Neuronal stem cell (in vitro differentiated cells): Measurements from ENCODE around the gene SH2D3C.

Experiments used
- DNase-seq: peaks from one replicate; pipeline ENCODE4 v3.0.0-alpha.2; 2013; ENCODE audit warnings: low spot score
- H2AFZ ChIP-seq: one replicate; pipeline ENCODE4 v1.6.1; 2013; ENCODE audit warnings: mild to moderate bottlenecking, low read length, inconsistent platforms
- H2AK5ac ChIP-seq: 2 replicates; pipeline ENCODE4 v1.6.1; 2013; ENCODE audit warnings: low read depth, mild to moderate bottlenecking, inconsistent platforms, low read length, moderate library complexity, mixed read lengths
- H2BK120ac ChIP-seq: 2 replicates; pipeline ENCODE4 v1.6.1; 2013; ENCODE audit warnings: low read depth, mild to moderate bottlenecking, inconsistent platforms, low read length, moderate library complexity, mixed read lengths
- H2BK12ac ChIP-seq: one replicate; pipeline ENCODE4 v1.6.1; 2013; ENCODE audit warnings: low read length, inconsistent platforms
- H2BK15ac ChIP-seq: 2 replicates; pipeline ENCODE4 v1.6.1; 2013; ENCODE audit warnings: mild to moderate bottlenecking, low read length, inconsistent platforms, mixed read lengths
- H2BK5ac ChIP-seq: one replicate; pipeline ENCODE4 v1.6.1; 2013; ENCODE audit warnings: inconsistent platforms, mild to moderate bottlenecking, low read length, moderate library complexity
- H3K14ac ChIP-seq: one replicate; pipeline ENCODE4 v1.6.1; 2013; ENCODE audit warnings: low read length, inconsistent platforms
- H3K18ac ChIP-seq: 2 replicates; pipeline ENCODE4 v1.6.1; 2013; ENCODE audit warnings: low read length, inconsistent platforms
- H3K23ac ChIP-seq: 2 replicates; pipeline ENCODE4 v1.6.1; 2013; ENCODE audit warnings: low read depth, mild to moderate bottlenecking, mixed read lengths, low read length, inconsistent platforms; ENCODE audit not compliant: poor library complexity
- H3K27ac ChIP-seq: replicated peaks from 3 replicates; pipeline ENCODE4 v1.5.1; 2013; ENCODE audit warnings: low read length, inconsistent platforms
- H3K27me3 ChIP-seq, 3 experiments: 2 replicates each; pipeline ENCODE4 v1.6.1; 2013; ENCODE audit warnings: low read length in 3 of 3, mild to moderate bottlenecking in 2 of 3, inconsistent platforms in 1 of 3, low read depth in 1 of 3, mixed read lengths in 1 of 3, moderate library complexity in 1 of 3; ENCODE audit not compliant: control insufficient read depth in 3 of 3, insufficient read depth in 3 of 3
- H3K36me3 ChIP-seq, 2 donors: replicated peaks in 1 of 2; 2 replicates each; pipeline ENCODE4 v1.6.1; 2013; ENCODE audit warnings: low read length in 2 of 2; ENCODE audit not compliant: control insufficient read depth in 2 of 2, insufficient read depth in 2 of 2
- H3K4ac ChIP-seq: 2 replicates; pipeline ENCODE4 v1.6.1; 2013; ENCODE audit warnings: inconsistent platforms, mild to moderate bottlenecking, low read length, moderate library complexity
- H3K4me1 ChIP-seq, 2 donors: 1 replicate in 1 of 2; 2 replicates in 1 of 2; pipeline ENCODE4 v1.6.1; 2013; ENCODE audit warnings: low read length in 2 of 2, low read depth in 1 of 2; ENCODE audit not compliant: control insufficient read depth in 2 of 2, insufficient read depth in 1 of 2
- H3K4me2 ChIP-seq: one replicate; pipeline ENCODE4 v1.6.1; 2013; ENCODE audit warnings: mild to moderate bottlenecking, low read length, inconsistent platforms; ENCODE audit not compliant: insufficient read depth, poor library complexity, severe bottlenecking
- H3K4me3 ChIP-seq, 2 donors: 2 replicates each; pipeline ENCODE4 v1.5.1; 2013; ENCODE audit warnings: low read length in 2 of 2, mild to moderate bottlenecking in 2 of 2, inconsistent platforms in 1 of 2, moderate library complexity in 1 of 2
- H3K79me1 ChIP-seq: one replicate; pipeline ENCODE4 v1.6.1; 2013; ENCODE audit warnings: low read depth, mild to moderate bottlenecking, inconsistent platforms, low read length, moderate library complexity
- H3K9ac ChIP-seq: one replicate; pipeline ENCODE4 v1.6.1; 2013; ENCODE audit warnings: mild to moderate bottlenecking, low read depth, low read length, inconsistent platforms; ENCODE audit not compliant: poor library complexity
- H3K9me3 ChIP-seq, 2 donors: replicated peaks in 1 of 2; 2 replicates each; pipeline versions ENCODE3 to v1.6.1; 2013; ENCODE audit warnings: low read length in 2 of 2, mild to moderate bottlenecking in 2 of 2, inconsistent platforms in 1 of 2, low read depth in 1 of 2, mixed read lengths in 1 of 2, moderate library complexity in 1 of 2; ENCODE audit not compliant: control insufficient read depth in 2 of 2, insufficient read depth in 1 of 2
- H4K8ac ChIP-seq: one replicate; pipeline ENCODE4 v1.6.1; 2013; ENCODE audit warnings: low read depth, mild to moderate bottlenecking, inconsistent platforms, low read length, moderate library complexity
- H4K91ac ChIP-seq: one replicate; pipeline ENCODE4 v1.6.1; 2013; ENCODE audit warnings: low read length, low read depth, mild to moderate bottlenecking, inconsistent platforms; ENCODE audit not compliant: poor library complexity
- WGBS, 2 donors: extraction: QIAGEN DNeasy Blood & Tissue Kit; methylation state at CpG; one replicate each; pipeline ENCODE4 v1.1.7; 2013; ENCODE audit warnings: missing lambda C conversion rate in 2 of 2, mixed read lengths in 1 of 2; ENCODE audit not compliant: insufficient read length in 2 of 2, insufficient replicate concordance in 1 of 2; ENCODE audit errors: extremely low coverage in 2 of 2; 5-methylcytosine and 5-hydroxymethylcytosine counted together

SH2D3C gene

GRCh38 chr9:127789179-127789578 is 10.7 kb upstream of the SH2D3C start:
- Histone ChIP-seq H3K9ac (no peak overlapping the region), H3K36me3 (peaks cover 41 to 70% of the 10 kb centered on the region in 2 donors), H3K4me1 (peaks cover 2 to 3% of the 10 kb centered on the region in 2 donors), H3K27me3 (no peaks in the 10 kb centered on the region), H3K9me3 (no peaks in the 10 kb centered on the region), H2BK15ac (no peak overlapping the region), H3K23ac (peak overlapping the region; percentile 8), H3K14ac (no peak overlapping the region), H3K27ac (no peak overlapping the region), H3K4ac (no peak overlapping the region), H3K79me1 (peaks cover 10% of the 10 kb centered on the region), H2AFZ (no peak overlapping the region), H2BK12ac (no peak overlapping the region), H2BK5ac (no peak overlapping the region), H3K4me2 (no peak overlapping the region), H2AK5ac (no peak overlapping the region), H4K8ac (no peak overlapping the region), H4K91ac (no peak overlapping the region), H3K4me3 (peak overlapping the region in 1 of 2 donors; percentile 42), H2BK120ac (no peak overlapping the region), H3K18ac (no peak overlapping the region)
- WGBS, 2 donors, result no CpG with 5 or more reads among the region's 25 CpGs
- DNase-seq, result no peak

- H3K9ac ChIP-seq, result no peak overlapping the region
- no peaks in the 10 kb centered on the region for H3K27me3 ChIP-seq
- H3K23ac ChIP-seq, result no peak overlapping the region
- no peak overlapping the region for H3K14ac ChIP-seq
- H4K91ac ChIP-seq, result no peak overlapping the region
- H3K4ac ChIP-seq, result no peak overlapping the region
- no peak overlapping the region for H2BK12ac ChIP-seq
- DNase-seq, result no peak
- no peak overlapping the region for H4K8ac ChIP-seq
- H3K4me2 ChIP-seq, result no peak overlapping the region
- no peak overlapping the region for H3K18ac ChIP-seq
- no peaks in the 10 kb centered on the region for H3K9me3 ChIP-seq
- H2AFZ ChIP-seq, result no peak overlapping the region
- no peak overlapping the region for H2BK120ac ChIP-seq
- no peak overlapping the region for H2BK15ac ChIP-seq
- no peak overlapping the region for H3K27ac ChIP-seq
- peaks cover 41 to 66% of the 10 kb centered on the region in 2 donors for H3K36me3 ChIP-seq
- peaks cover 3 to 4% of the 10 kb centered on the region in 2 donors for H3K4me1 ChIP-seq
- no peak overlapping the region for H2AK5ac ChIP-seq
- no CpG with 5 or more reads among the region's 26 CpGs for WGBS, 2 donors
- peaks cover 10% of the 10 kb centered on the region for H3K79me1 ChIP-seq
- no peak overlapping the region for H2BK5ac ChIP-seq
- H3K4me3 ChIP-seq, result no peak overlapping the region
Observed at GRCh38 chr9:127788337-127789011, 10.0 kb upstream of the SH2D3C start.

- Histone ChIP-seq H2BK12ac (no peak overlapping the region), H3K36me3 (peaks cover 40 to 49% of the 10 kb centered on the region in 2 donors), H3K23ac (no peak overlapping the region), H3K14ac (no peak overlapping the region), H3K9ac (peak overlapping the region; percentile 87), H3K27me3 (peaks cover 0 to 13% (median 0%) of the 10 kb centered on the region in 3 experiments), H3K27ac (peak overlapping the region; percentile 77), H3K18ac (no peak overlapping the region), H3K9me3 (no peaks in the 10 kb centered on the region), H3K4me3 (peak overlapping the region; percentile 92 to 95), H3K4ac (no peak overlapping the region), H4K8ac (no peak overlapping the region), H3K4me2 (peak overlapping the region; percentile 82), H2BK15ac (no peak overlapping the region), H2AK5ac (no peak overlapping the region), H4K91ac (no peak overlapping the region), H2BK120ac (no peak overlapping the region), H2BK5ac (peak overlapping the region; percentile 88), H2AFZ (peak overlapping the region; percentile 89), H3K79me1 (peaks cover 10% of the 10 kb centered on the region), H3K4me1 (peaks cover 3 to 8% of the 10 kb centered on the region in 2 donors)
- WGBS, 2 donors, result no CpG with 5 or more reads among the region's 12 CpGs
- DNase-seq, result no peak
Observed at GRCh38 chr9:127786773-127787104, 8.3 kb upstream of the SH2D3C start.

- Histone ChIP-seq H4K8ac (no peak within 1 kb of the TSS), H3K36me3 (peaks cover 39 to 44% of the 10 kb centered on the region in 2 donors), H2AK5ac (peak within 1 kb of the TSS; percentile 60), H3K14ac (peak within 1 kb of the TSS; percentile 87), H3K9me3 (no peaks in the 10 kb centered on the region), H2BK5ac (peak within 1 kb of the TSS; percentile 88), H3K23ac (peak within 1 kb of the TSS; percentile 77), H2BK15ac (peak within 1 kb of the TSS; percentile 33), H3K9ac (peak within 1 kb of the TSS; percentile 87), H3K4me2 (peak within 1 kb of the TSS; percentile 90), H3K4me1 (peaks cover 3 to 8% of the 10 kb centered on the region in 2 donors), H3K4me3 (peak within 1 kb of the TSS; percentile 92 to 95), H3K79me1 (peaks cover 10% of the 10 kb centered on the region), H2BK120ac (peak within 1 kb of the TSS; percentile 47), H3K27ac (peak within 1 kb of the TSS; percentile 86), H2BK12ac (no peak within 1 kb of the TSS), H3K4ac (no peak within 1 kb of the TSS), H4K91ac (no peak within 1 kb of the TSS), H3K18ac (peak within 1 kb of the TSS; percentile 98), H3K27me3 (peaks cover 0 to 15% (median 0%) of the 10 kb centered on the region in 3 experiments), H2AFZ (peak within 1 kb of the TSS; percentile 98)
- no CpG with 5 or more reads among the region's 75 CpGs for WGBS, 2 donors
- DNase-seq, result peak; percentile 91
Observed at GRCh38 chr9:127785933-127786772, 7.7 kb upstream of the SH2D3C start, which contains the start of gene CDK9. CDK9 (plus strand) TSS chr9:127786034; CDS start chr9:127786149, 115 bp downstream.
